AG10803 (cell line): ENCODE data around the gene ZFYVE1.

Experiments used
- DNase-seq: peaks from one replicate; pipeline ENCODE4 v3.0.0; 2010; ENCODE audit warnings: low read depth
- H3K4me3 ChIP-seq: 2 replicates; pipeline ENCODE4 v1.5.1; 2011; ENCODE audit warnings: mild to moderate bottlenecking, low read length, control low read depth
- TF ChIP-seq, protein P1 (sequence below): conservative IDR thresholded peaks from 2 replicates; pipeline ENCODE4 v1.5.1; 2011; ENCODE audit warnings: mild to moderate bottlenecking, low read length, control low read depth, inconsistent platforms

ZFYVE1 gene

DNA sequence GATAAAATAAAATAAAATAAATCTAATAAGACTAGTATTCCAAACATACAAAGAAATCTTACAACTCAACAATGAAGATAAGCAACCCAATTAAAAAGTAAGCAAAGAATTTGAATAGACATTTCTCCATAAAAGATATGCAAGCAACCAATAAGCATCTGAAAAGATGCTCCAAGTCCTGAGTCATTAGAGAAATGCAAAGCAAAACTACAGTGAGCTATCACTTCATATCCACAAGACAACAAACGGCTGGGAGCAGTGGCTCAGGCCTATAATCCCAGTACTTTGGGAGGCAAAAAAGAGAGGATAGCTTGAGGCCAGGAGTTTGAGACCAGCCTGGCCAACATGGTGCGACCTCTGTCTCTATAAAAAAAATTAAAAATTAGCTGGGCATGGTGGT lies 26.8 kb downstream of the ZFYVE1 start:
- H3K4me3 ChIP-seq, result no peak overlapping the region
- TF ChIP-seq, protein P1, sequence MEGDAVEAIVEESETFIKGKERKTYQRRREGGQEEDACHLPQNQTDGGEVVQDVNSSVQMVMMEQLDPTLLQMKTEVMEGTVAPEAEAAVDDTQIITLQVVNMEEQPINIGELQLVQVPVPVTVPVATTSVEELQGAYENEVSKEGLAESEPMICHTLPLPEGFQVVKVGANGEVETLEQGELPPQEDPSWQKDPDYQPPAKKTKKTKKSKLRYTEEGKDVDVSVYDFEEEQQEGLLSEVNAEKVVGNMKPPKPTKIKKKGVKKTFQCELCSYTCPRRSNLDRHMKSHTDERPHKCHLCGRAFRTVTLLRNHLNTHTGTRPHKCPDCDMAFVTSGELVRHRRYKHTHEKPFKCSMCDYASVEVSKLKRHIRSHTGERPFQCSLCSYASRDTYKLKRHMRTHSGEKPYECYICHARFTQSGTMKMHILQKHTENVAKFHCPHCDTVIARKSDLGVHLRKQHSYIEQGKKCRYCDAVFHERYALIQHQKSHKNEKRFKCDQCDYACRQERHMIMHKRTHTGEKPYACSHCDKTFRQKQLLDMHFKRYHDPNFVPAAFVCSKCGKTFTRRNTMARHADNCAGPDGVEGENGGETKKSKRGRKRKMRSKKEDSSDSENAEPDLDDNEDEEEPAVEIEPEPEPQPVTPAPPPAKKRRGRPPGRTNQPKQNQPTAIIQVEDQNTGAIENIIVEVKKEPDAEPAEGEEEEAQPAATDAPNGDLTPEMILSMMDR, result no peak

DNA sequence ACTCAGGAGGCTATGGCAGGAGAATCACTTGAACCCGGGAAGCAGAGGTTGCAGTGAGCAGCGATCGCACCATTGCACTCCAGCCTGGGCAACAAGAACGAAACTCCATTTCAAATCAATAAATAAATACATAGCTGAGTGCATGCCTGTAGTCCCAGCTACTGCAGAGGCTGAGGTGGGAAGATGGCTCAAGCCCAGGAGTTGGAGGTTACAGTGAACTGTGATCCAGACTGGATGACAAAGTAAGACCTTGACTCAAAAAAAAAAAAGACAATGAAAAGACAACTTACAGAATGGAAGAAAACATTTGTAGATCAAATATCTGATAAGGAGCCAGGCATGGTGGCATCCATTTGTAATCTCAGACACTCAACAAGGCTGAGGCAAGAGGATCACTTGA lies 27.6 kb downstream of the ZFYVE1 start:
- H3K4me3 ChIP-seq, result no peak overlapping the region
- no peak for DNase-seq
- TF ChIP-seq, protein P1, result no peak

More for the DNA sequence above, 26.8 kb downstream of the ZFYVE1 start:
- no peak for DNase-seq

DNA sequence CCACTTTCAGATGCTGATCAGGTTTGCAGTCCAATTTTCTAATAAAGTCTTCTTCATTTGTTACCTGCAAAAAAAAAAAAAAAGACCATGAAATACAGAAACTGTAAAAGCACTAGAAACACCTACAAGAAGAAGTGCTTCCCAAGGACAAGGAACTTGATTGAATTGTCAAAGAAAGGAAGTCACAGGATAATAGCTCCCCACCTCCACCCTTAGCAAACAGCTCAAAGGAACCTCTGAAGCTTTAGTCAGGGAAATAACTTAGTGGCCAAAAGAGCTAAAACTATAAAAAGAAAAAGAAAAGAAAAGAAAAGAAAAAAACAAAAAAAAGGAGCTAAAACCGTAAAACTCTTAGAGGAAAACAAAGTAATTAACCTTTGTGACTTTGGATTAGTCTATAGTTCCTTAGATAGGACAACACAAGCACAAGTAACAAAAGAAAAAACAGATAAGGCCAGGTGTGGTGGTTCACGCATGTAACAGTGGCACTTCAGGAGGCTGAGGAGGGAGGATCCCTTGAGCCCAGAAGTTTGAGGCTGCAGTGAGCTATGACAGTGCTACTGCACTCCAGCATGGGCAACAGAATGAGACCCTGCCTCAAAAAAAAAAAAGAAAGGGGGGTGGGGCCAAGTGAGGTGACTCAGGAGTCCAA lies 28.5 kb downstream of the ZFYVE1 start:
- no peak for DNase-seq
- TF ChIP-seq, protein P1, result no peak
- H3K4me3 ChIP-seq, result no peak overlapping the region

DNA sequence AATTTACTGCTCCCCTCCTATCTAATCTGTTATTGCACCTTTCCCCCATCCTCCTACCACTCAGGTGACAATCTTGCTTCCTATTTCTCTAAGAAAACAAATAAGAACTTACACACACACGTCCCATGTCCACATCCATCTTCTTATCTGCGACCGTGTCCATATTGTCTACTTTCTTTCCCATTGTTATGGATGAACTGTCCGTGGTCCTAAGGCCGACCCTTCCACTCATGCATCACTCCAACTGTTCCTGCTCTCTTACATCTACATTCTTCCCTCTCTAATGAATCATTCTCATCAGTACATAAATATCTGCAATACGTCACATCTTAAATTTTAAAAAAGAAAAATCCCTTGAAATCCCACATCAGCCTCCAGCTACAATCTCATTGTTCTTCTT lies 30.0 kb downstream of the ZFYVE1 start:
- TF ChIP-seq, protein P1, result no peak
- no peak for DNase-seq
- H3K4me3 ChIP-seq, result no peak overlapping the region

DNA sequence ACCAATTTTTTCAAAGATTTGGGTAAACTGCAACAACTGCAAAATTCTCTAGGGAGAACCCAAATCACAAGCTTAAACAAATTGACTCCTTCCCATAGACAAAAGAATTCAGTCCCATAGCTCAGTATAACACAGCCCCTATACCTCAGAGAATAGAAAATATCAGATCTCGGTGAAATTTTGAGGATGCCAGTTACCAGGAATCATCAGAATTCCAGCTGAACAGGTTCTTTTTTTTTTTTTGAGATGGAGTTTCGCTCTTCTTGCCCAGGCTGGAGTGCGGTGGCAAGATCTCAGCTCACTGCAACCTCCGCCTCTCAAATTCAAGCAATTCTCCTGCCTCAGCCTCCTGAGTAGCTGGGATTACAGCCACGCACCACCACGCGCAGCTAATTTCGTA lies 36.7 kb downstream of the ZFYVE1 start:
- no peak for DNase-seq
- TF ChIP-seq, protein P1, result no peak
- no peak overlapping the region for H3K4me3 ChIP-seq

DNA sequence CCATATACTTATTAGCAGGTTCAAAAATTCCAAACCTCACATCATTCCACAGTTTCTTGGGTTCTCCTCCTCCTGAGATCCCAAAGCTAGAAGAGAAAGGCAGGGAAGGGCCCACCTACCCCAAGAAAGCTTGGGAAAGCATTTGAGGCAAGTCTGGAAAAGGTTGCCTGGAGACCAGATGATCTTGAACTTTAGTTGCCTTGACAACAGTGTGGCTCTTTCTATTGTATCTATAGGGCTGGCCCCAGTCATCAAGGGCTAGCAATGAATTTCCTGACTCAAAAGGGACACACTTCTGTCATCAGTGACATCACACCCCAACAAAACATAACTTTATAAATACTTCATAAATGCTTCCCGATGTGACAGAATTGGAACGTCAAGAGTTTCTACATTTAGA lies 40.0 kb downstream of the ZFYVE1 start:
- no peak overlapping the region for H3K4me3 ChIP-seq
- no peak for DNase-seq
- TF ChIP-seq, protein P1, result no peak

DNA sequence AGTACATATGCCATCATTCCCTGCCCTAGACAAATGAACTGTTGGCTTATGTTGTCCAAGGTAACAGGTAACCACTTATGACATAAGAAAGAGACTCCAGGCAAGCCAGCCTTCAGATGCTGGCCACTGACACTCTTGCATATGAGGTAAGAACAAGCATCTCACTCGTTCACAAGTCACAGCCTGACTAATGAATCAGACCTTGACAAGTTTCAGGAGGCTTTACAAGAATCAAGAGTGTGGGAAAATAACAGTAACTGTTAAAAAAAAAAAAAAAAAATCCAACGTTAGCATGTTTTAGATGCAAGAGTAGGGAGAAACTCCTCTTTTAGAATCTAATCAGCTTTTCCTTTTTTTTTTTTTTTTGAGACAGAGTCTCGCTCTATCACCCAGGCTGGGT lies 40.7 kb downstream of the ZFYVE1 start:
- no peak overlapping the region for H3K4me3 ChIP-seq
- DNase-seq, result no peak
- TF ChIP-seq, protein P1, result no peak
